ENCODE data around the gene PCDHGA9.
"Not testable (repeated sequence)": the region's sequence is repeated elsewhere in the genome, so short reads cannot be mapped to it uniquely, and the experiment has no call there.

Gene PCDHGA9

DNA sequence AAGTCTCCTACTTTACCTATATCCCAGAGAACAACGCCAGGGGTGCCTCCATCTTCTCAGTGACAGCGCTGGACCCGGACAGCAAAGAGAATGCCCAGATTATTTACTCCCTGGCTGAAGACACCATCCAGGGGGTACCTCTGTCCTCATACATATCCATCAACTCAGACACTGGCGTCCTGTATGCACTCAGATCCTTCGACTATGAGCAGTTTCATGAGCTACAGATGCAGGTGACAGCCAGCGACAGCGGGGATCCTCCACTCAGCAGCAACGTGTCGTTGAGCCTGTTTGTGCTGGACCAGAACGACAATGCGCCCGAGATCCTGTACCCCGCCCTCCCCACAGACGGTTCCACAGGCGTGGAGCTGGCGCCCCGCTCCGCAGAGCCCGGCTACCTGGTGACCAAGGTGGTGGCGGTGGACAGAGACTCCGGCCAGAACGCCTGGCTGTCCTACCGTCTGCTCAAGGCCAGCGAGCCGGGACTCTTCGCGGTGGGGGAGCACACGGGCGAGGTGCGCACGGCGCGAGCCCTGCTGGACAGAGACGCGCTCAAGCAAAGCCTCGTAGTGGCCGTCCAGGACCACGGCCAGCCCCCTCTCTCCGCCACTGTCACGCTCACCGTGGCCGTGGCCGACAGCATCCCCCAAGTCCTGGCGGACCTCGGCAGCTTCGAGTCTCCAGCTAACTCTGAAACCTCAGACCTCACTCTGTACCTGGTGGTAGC is 12.1 kb downstream of the PCDHGA9 start:
- not testable (repeated sequence) for DNase-seq (ENCODE audit: low spot score)

DNA sequence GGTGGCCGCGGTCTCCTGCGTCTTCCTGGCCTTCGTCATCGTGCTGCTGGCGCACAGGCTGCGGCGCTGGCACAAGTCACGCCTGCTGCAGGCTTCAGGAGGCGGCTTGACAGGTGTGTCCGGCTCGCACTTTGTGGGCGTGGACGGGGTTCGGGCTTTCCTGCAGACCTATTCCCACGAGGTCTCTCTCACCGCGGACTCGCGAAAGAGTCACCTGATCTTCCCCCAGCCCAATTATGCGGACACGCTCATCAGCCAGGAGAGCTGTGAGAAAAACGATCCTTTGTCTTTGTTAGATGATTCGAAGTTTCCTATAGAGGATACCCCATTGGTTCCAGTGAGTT is 12.7 kb downstream of the PCDHGA9 start:
- DNase-seq (ENCODE audit: low spot score), result not testable (repeated sequence)

DNA sequence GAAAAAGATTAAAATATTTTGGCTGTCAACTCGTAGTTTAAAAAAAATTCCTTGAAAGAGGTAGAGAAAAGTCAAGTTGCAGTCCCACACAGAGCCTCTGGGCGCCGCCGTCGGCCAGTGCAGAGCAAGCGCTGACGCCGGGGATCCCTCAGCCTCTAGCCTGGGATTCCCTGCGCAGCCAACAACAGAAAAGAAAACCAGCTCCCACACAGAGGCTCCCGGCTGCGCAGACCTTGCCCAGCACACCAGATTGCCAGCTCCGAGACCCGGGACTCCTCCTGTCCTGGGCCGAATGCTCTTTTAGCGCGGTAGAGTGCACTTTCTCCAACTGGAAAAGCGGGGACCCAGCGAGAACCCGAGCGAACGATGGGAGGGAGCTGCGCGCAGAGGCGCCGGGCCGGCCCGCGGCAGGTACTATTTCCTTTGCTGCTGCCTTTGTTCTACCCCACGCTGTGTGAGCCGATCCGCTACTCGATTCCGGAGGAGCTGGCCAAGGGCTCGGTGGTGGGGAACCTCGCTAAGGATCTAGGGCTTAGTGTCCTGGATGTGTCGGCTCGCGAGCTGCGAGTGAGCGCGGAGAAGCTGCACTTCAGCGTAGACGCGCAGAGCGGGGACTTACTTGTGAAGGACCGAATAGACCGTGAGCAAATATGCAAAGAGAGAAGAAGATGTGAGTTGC is 15.1 kb downstream of the PCDHGA9 start, which contains the start of gene PCDHGB7:
Gene PCDHGB7, plus strand, starts transcription at position 184 of the 679 bp plus-strand sequence. Its CDS starts 183 bp downstream, at position 367.
- DNase-seq (ENCODE audit: low spot score), result not testable (repeated sequence)

GRCh38 chr5:141419074-141419880 is 16.7 kb downstream of the PCDHGA9 start:
- no peak for DNase-seq (ENCODE audit: low spot score)

- DNase-seq (ENCODE audit: low spot score), result no peak
Measured at GRCh38 chr5:141420855-141421488, 18.4 kb downstream of the PCDHGA9 start, which contains the start of gene PCDHGA11. TSS of gene PCDHGA11 (plus strand) at chr5:141421051. CDS start at chr5:141421228, 177 bp downstream.

DNA sequence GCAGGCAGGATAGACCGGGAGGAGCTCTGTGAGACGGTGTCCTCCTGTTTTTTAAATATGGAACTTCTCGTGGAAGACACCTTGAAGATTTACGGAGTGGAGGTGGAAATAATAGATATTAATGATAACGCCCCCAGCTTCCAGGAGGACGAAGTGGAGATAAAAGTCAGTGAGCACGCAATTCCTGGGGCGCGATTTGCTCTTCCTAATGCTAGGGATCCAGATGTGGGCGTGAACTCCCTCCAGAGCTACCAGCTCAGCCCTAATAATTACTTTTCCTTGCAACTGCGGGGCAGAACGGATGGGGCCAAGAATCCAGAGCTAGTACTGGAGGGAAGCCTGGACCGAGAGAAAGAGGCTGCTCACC is 18.9 kb downstream of the PCDHGA9 start:
- DNase-seq (ENCODE audit: low spot score), result no peak

- no peak for DNase-seq (ENCODE audit: low spot score)
Measured at GRCh38 chr5:141422742-141423291, 20.2 kb downstream of the PCDHGA9 start.

DNA sequence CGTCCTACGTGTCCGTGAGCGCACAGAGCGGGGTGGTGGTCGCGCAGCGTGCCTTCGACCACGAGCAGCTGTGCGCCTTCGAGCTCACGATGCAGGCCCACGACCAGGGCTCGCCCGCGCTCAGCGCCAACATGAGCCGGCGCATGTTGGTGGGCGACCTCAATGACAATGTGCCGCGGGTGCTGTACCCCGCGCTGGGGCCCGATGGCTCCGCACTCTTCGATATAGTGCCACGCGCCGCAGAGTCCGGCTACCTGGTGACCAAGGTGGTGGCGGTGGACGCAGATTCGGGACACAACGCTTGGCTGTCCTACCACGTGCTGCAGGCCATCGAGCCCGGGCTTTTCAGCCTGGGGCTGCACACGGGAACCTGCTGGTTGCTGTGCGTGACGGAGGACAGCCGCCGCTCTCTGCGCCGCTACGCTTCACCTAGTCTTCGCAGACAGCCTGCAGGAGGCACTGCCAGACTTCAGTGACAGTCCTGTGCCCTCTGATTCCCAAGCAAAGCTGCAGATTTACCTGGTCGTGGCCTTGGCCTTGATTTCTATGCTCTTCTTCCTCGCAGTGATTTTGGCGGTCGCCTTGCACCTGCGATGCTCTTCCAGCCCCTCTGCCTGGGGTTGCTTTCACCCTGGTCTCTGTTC is 25.3 kb downstream of the PCDHGA9 start:
- DNase-seq (ENCODE audit: low spot score), result no peak

DNA sequence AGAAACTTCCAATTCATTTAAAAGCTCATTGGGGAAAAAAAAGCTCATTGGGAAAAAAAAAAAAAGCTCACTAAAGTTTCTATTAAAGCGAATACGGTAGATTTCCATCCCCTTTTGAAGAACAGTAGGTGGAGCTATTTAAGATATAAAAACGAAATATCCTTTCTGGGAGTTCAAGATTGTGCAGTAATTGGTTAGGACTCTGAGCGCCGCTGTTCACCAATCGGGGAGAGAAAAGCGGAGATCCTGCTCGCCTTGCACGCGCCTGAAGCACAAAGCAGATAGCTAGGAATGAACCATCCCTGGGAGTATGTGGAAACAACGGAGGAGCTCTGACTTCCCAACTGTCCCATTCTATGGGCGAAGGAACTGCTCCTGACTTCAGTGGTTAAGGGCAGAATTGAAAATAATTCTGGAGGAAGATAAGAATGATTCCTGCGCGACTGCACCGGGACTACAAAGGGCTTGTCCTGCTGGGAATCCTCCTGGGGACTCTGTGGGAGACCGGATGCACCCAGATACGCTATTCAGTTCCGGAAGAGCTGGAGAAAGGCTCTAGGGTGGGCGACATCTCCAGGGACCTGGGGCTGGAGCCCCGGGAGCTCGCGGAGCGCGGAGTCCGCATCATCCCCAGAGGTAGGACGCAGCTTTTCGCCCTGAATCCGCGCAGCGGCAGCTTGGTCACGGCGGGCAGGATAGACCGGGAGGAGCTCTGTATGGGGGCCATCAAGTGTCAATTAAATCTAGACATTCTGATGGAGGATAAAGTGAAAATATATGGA is 27.9 kb downstream of the PCDHGA9 start, which contains the start of gene PCDHGA12:
Gene PCDHGA12, plus strand, starts transcription at position 176 of the 782 bp plus-strand sequence. Its CDS starts 253 bp downstream, at position 429.
- DNase-seq (ENCODE audit: low spot score), result no peak

GRCh38 chr5:141431286-141431685 is 28.7 kb downstream of the PCDHGA9 start:
- no peak for DNase-seq (ENCODE audit: low spot score)

- not testable (repeated sequence) for DNase-seq (ENCODE audit: low spot score)
Measured at GRCh38 chr5:141432308-141432707, 29.7 kb downstream of the PCDHGA9 start.

- DNase-seq (ENCODE audit: low spot score), result not testable (repeated sequence)
Measured at GRCh38 chr5:141432726-141433125, 30.1 kb downstream of the PCDHGA9 start.

DNA sequence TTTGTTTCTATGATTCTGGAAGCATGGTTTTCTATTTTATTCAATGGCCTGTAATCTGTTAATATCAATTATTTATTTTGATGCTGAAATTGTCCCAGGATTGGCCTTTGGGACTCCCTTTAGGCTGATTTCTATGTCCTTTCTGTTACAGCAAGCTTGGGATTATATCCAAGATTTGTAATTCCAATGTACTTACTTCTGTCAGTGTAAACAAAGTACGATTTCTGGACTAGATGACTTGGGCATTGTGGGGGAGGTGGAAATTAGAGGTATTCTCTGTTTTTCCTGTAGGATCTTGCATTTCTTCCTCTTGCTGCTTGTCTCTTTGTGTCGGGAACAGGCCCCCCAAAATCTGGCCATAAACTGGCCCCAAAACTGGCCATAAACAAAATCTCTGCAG is 31.4 kb downstream of the PCDHGA9 start:
- DNase-seq (ENCODE audit: low spot score), result no peak

- DNase-seq (ENCODE audit: low spot score), result no peak
Measured at GRCh38 chr5:141437221-141437620, 34.6 kb downstream of the PCDHGA9 start.

DNA sequence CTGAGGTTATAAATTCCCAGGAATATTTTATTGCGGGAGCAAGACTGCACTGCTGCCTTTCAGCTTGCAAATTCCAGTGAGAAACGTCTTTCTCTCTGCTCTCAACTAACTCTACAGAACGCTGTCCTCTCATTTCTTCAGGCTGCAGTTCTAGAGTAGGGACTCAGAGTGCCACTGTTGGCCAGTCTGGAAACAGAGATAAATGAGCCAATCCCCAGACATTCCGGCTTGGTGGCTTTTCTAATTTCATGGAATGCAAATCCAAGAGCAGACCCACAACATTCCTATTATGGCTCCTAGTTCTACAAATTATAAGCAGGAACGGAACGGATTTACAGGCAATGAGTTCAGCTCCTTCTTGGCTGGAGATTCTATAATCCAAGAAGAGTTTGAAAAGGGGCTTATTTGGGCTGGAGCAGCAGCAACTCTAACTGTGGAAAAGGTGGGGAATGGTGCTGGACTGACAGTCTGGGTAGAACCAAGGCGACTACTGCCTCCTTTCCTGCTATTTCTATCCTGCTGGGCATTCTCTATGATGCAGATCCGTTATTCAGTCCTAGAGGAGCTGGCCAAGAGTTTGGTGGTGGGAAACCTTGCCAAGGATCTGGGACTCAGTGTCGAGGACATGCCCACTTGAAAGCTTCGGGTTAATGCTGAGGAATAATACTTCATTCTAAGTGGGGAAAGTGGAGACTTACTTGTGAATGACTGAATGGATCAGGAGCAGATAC is 37.0 kb downstream of the PCDHGA9 start:
- no peak for DNase-seq (ENCODE audit: low spot score)

DNA sequence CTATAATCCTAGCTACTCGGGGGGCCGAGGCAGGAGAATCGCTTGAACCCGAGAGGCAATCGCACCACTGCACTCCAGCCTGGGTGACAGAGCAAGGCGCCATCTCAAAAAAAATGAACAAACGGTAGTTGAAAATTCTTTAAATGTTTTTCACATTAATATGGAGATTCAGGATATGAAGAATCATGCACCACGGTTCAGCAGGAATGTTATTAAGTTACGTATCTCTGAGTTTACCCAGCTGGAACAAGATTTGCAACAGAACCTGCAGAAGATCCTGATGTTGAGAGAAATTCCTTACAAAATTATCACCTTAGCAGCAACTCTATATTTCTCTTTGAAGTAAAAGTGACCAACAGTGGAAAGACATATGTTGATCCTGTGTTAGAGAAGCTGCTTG is 37.8 kb downstream of the PCDHGA9 start:
- no peak for DNase-seq (ENCODE audit: low spot score)

DNA sequence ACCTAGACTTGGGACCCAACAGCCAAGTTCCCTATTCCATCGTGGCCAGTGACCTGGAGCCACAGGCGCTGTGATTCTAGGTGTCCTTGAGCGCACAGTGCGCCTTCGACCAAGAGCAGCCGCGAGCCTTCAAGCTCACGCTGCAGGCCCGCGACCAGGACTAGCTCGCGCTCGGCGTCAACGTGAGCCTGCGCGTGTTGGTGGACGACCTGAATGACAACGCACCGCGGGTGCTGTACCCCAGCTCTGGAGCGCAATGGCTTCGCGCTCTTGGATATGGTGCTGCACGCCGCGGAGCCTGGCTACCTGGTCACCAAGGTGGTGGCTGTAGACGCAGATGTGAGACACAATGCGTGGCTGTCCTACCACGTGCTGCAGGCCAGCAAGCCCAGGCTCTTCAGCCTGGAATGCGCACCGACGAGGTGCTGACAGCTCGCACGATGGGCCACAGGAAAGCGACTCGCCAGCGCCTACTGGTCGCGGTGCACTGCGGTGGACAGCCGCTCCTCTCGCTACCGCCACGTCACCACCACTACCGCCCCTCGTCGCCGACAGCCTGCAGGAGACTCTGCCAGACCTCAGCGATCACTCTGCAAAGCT is 39.1 kb downstream of the PCDHGA9 start:
- no peak for DNase-seq (ENCODE audit: low spot score)

All from left forelimb (tissue), 1 donor.